GM21825 (cell line): ENCODE results near the gene SLC30A7.

Experiments
- ATAC-seq: cut with Tn5 transposase; IDR thresholded peaks from one replicate; pipeline ENCODE4 v1.9.1; 2021; ENCODE audit warnings: mild to moderate bottlenecking, moderate library complexity; ENCODE audit not compliant: unreplicated experiment

Gene SLC30A7

DNA sequence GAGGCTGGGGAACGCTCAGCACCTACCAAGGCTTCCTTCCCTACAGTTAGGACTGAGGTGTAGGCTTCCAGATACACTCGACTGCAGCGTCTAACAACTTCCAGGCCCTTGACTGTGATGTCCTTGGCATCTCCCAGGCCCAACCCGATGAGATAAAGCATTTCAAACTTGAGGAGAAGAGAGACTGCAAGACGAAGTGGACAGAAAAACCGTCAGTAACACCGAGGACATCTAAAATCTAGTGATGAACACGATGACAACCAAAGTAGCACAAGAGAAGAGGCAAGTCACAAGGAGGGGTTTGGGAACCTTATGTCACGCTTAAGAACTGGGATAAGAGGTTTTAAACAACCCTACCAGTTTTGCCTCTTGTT, 129.4 kb downstream of the SLC30A7 start:
- peak; percentile 25 for ATAC-seq

DNA sequence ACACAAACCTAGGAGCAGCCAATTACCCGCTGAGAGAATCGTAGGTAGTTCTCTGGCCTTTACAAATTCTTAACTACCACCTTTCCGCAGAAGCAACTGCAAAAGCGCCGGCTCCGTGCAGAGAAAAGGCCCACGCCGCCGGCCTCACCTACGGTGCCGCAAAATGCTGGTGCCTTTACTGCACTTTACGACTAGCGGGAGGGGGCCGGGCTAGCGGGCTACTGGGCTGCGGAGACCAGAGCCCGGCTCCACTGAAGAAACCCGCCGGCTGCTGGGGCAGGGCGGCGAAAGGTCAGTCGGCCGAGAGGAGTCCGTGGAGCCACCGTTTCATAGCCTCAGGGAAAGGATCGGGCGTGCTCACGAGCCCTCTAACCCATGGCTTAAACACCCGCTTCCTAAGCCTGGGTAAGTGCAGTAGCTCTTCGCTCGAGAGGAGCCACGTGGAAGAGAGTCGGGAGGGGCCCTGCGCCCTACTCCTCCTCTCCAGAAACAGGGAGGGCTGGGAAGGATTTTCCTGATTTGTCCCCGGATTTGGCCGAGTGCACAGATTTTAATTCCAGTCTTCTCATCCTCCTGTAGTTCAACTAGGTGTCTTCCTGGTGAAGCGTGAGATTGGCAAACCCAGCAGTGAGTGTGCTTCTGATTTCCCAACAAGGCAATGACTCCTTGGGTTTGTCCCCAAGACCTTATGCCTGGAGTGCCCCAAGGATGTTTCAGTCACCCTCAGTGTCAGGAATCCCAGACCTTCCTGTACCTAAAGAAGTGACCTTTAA, 130.0 kb downstream of the SLC30A7 start, which contains the start of gene DPH5:
Gene DPH5, minus strand, starts transcription at position 128 of the 773 bp plus-strand sequence. CDS start 341 bp downstream, outside the sequence.
- ATAC-seq = peak; percentile 77

DNA sequence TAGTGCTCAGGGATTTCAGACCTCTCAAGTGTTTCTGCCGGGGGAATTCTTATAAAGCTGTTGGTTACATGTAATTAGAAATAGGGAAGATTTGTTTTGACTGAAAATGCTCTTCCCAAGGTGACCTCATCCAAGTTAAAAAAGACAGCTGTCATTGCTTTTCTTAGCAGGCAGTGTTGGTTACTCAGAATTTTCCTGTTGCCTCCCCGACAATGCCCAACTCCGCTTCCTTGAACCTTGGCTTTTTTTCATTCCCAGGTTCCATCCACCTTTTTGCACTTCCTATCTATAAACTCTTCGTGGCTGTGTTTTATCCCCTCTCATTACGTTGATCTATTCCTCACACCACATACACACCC, 130.5 kb downstream of the SLC30A7 start:
- no peak for ATAC-seq

DNA sequence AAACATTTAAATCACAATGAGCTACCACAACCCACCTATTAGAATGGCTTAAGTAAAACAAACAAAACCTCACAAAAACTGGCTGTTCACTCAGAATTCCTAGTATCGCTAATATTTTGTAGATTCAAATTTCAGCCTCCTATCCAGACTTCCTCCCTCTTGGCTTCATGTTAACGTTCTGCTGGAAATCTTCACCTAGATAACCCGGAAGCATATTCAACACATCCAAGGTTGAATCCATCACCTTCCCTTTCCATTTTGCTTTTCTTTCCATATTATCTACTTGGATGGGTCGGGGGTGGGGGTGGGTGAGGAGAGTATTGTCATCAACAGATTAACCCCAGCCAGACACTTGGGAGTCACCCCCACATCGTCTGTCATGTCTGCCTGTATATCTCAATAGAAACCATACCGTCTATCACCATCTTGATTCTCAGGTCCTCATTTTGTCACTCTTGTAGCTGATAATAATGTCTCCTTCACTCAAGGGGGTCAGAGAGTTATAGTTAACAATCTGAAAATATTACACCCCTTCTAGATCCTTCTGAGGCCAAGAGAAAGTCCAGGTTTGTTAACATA, 131.4 kb downstream of the SLC30A7 start:
- no peak for ATAC-seq

DNA sequence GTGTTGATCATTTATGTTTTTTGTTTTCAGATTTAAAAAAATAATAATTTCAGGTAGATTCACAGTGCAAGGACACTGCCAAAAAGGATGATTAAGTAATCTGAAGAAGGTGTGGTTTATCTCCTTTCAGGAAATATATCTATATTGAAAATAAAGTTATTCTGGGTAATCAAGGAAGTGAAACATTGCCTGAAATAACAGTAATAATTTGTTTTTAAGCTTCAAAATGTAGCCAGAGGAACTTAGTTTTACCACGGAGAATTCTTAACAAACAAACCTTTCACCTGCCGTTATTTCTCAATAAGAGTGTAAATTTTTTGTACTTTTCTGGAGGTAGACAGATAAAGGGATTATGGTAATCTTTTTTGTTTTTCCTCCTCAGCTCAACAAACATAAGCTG, 132.6 kb downstream of the SLC30A7 start:
- no peak for ATAC-seq

DNA sequence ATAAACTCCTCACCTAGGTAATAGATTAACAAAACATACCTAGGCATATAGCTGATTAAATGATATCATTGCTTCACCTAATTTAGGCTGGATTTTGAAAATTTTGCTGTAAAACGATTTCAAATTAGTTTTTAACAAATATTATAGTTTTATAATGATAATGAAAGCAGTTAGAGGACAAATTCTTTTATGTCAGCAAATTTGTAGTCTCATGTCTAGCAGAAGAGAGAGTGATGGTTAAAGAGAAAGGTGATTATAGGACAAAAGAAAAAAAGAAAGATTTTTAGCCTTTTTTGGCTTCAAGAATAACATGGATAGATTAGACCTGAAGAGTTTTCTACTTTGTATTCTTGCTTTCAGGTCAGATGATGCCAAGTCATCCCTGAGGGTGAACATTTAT, 133.3 kb downstream of the SLC30A7 start:
- no peak for ATAC-seq

DNA sequence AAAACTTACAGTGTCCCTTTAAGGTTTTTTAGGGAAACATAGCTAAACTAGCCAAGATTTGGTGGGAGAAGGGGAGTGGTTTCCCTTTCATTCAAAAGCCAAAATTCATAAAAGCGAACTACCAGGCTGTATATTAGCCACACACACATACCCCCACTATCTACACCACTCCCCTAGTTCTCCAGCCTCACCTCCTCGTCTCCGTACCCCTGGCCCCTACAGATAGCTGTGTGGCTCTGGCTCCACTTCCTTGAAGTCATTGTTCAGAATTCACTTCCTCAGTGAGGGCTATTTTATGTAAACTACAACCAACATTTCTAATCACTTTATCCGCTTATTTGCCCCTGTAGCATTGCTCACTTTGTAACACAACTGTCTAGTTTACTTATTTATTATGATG, 135.0 kb downstream of the SLC30A7 start:
- ATAC-seq = no peak
